Panc1 (cell line): ENCODE results near the gene SIGLEC8. TPM values are rescaled to one million over a fixed set of nuclear protein-coding genes. Genes with fewer than 3 reads are reported as not detected.

Experiments
- ATAC-seq: fragments of 200-7000 bp; cut with Tn5 transposase; 2 replicates; pipeline ENCODE4 v1.9.1; 2020; ENCODE audit warnings: mild to moderate bottlenecking, moderate library complexity
- BruUV-seq: library from RNA; stranded (reverse); fragments of 400-500 nt; replicated peaks from 2 replicates; lab custom pipeline; 2021; lab: Mats Ljungman, UMichigan
- CTCF ChIA-PET: fragments of 300-600 bp; sonication (Branson Sonifier 250); formaldehyde crosslinking; loops from one replicate; lab custom pipeline; 2022; ENCODE audit warnings: antibody characterized with exemption; lab: Charles Lee
- POLR2A ChIA-PET: fragments of 300-600 bp; sonication (Branson Sonifier 250); formaldehyde crosslinking; loops from one replicate; lab custom pipeline; 2022; ENCODE audit warnings: antibody characterized with exemption; lab: Charles Lee
- DNase-seq: peaks from one replicate; pipeline ENCODE4 v3.0.0-alpha.2; 2010; ENCODE audit warnings: low read depth, low spot score
- H3K27ac ChIP-seq: 2 replicates; pipeline ENCODE4 v1.5.1; 2011; ENCODE audit warnings: mild to moderate bottlenecking, low read length, inconsistent platforms
- H3K27me3 ChIP-seq: fragments of 200-500 bp; sonication (Bioruptor generic); 2 replicates; pipeline ENCODE4 v1.6.0; 2014; ENCODE audit warnings: low read length, inconsistent platforms; ENCODE audit not compliant: control insufficient read depth, insufficient read depth
- H3K36me3 ChIP-seq: fragments of 200-500 bp; sonication (Bioruptor generic); 2 replicates; pipeline ENCODE4 v1.5.1; 2014; ENCODE audit warnings: inconsistent platforms, mild to moderate bottlenecking, low read length, moderate library complexity; ENCODE audit not compliant: control insufficient read depth, insufficient read depth
- H3K4me1 ChIP-seq: 2 replicates; pipeline ENCODE4 v1.5.1; 2011; ENCODE audit warnings: inconsistent platforms, mild to moderate bottlenecking, low read length, moderate library complexity; ENCODE audit not compliant: control insufficient read depth, insufficient read depth
- H3K4me3 ChIP-seq, 2 experiments: 2 replicates each; pipeline ENCODE4 v1.5.1; 2011 to 2012; ENCODE audit warnings: low read depth in 2 of 2, low read length in 2 of 2, mild to moderate bottlenecking in 2 of 2, inconsistent platforms in 1 of 2, moderate library complexity in 1 of 2
- H3K9me3 ChIP-seq: fragments of 200-500 bp; sonication (Bioruptor generic); 2 replicates; pipeline ENCODE4 v1.5.1; 2014; ENCODE audit warnings: low read depth, mild to moderate bottlenecking, inconsistent platforms, low read length, moderate library complexity; ENCODE audit not compliant: control insufficient read depth, insufficient read depth
- POLR2AphosphoS5 ChIP-seq: IDR thresholded peaks from 2 replicates; pipeline ENCODE4 v1.6.1; 2012; ENCODE audit warnings: mild to moderate bottlenecking, low read depth, low read length, moderate library complexity
- SIN3A ChIP-seq: IDR thresholded peaks from 2 replicates; pipeline ENCODE4 v1.6.1; 2012; ENCODE audit warnings: low read depth, mild to moderate bottlenecking, low read length, moderate library complexity, borderline replicate concordance; ENCODE audit not compliant: insufficient read depth
- TCF7L2 ChIP-seq: IDR thresholded peaks from 2 replicates; pipeline ENCODE4 v1.6.1; 2011; ENCODE audit warnings: mild to moderate bottlenecking, low read depth, low read length, inconsistent platforms
- in situ Hi-C: cut with HindIII; loops from 2 replicates; pipeline ENCODE4 v1.10.0; 2016; ENCODE audit warnings: low sequenced_read_pairs, low pct_unique_long_range_greater_than_20kb
- intact Hi-C: fragments of 100-400 bp; cut with micrococcal nuclease; formaldehyde crosslinking; loops from one replicate; pipeline ENCODE4 v1.10.0; 2022; ENCODE audit not compliant: unreplicated experiment
- total RNA-seq: library from RNA; stranded (reverse); gene quantifications from one replicate; pipeline ENCODE4 v1.2.1, GENCODE V29; 2021; ENCODE audit not compliant: unreplicated experiment
- TF ChIP-seq, protein P1 (sequence below): fragments of 450-650 bp; IDR thresholded peaks from 2 replicates; pipeline ENCODE4 v1.5.1; 2017; ENCODE audit warnings: mild to moderate bottlenecking
- TF ChIP-seq, protein P2 (sequence below), 2 experiments: IDR thresholded peaks; 2 replicates each; pipeline ENCODE4 v1.6.1; 2011 to 2012; ENCODE audit warnings: low read depth in 2 of 2, control low read depth in 1 of 2, low read length in 1 of 2, mild to moderate bottlenecking in 1 of 2, moderate library complexity in 1 of 2; ENCODE audit not compliant: insufficient read depth in 1 of 2

Gene SIGLEC8
- total RNA-seq, 1 experiment from 2014 or later, result not detected

DNA sequence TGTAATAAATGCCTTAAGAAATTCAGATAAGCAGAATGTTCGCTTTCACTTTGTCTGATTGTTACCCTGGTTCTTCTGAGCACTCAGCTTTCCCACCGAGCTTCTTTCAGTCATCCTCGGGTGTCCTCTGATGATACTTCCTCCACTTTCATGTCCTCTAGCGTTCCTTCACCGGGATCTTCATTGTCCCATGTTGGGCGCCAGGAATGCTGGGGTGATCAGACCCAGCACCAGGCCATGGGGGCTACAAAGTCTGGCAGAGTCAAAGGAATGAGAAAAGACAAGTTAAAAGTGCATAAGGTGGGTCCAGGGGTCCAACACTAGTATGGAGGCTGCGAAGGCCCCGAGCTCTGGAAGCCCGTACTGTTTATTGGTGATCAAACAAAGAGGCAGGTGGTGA, 56.1 kb downstream of the SIGLEC8 start:
- in situ Hi-C loops, result no loop called here
- DNase-seq (no peak), ATAC-seq (no peak)
- no peaks in the 10 kb centered on the region; the same call in 1 of the 2 replicates for H3K36me3 ChIP-seq
- no peaks in the 10 kb centered on the region for H3K9me3 ChIP-seq
- TF ChIP-seq, protein P1, sequence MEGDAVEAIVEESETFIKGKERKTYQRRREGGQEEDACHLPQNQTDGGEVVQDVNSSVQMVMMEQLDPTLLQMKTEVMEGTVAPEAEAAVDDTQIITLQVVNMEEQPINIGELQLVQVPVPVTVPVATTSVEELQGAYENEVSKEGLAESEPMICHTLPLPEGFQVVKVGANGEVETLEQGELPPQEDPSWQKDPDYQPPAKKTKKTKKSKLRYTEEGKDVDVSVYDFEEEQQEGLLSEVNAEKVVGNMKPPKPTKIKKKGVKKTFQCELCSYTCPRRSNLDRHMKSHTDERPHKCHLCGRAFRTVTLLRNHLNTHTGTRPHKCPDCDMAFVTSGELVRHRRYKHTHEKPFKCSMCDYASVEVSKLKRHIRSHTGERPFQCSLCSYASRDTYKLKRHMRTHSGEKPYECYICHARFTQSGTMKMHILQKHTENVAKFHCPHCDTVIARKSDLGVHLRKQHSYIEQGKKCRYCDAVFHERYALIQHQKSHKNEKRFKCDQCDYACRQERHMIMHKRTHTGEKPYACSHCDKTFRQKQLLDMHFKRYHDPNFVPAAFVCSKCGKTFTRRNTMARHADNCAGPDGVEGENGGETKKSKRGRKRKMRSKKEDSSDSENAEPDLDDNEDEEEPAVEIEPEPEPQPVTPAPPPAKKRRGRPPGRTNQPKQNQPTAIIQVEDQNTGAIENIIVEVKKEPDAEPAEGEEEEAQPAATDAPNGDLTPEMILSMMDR, result no peak
- TF ChIP-seq, protein P2, sequence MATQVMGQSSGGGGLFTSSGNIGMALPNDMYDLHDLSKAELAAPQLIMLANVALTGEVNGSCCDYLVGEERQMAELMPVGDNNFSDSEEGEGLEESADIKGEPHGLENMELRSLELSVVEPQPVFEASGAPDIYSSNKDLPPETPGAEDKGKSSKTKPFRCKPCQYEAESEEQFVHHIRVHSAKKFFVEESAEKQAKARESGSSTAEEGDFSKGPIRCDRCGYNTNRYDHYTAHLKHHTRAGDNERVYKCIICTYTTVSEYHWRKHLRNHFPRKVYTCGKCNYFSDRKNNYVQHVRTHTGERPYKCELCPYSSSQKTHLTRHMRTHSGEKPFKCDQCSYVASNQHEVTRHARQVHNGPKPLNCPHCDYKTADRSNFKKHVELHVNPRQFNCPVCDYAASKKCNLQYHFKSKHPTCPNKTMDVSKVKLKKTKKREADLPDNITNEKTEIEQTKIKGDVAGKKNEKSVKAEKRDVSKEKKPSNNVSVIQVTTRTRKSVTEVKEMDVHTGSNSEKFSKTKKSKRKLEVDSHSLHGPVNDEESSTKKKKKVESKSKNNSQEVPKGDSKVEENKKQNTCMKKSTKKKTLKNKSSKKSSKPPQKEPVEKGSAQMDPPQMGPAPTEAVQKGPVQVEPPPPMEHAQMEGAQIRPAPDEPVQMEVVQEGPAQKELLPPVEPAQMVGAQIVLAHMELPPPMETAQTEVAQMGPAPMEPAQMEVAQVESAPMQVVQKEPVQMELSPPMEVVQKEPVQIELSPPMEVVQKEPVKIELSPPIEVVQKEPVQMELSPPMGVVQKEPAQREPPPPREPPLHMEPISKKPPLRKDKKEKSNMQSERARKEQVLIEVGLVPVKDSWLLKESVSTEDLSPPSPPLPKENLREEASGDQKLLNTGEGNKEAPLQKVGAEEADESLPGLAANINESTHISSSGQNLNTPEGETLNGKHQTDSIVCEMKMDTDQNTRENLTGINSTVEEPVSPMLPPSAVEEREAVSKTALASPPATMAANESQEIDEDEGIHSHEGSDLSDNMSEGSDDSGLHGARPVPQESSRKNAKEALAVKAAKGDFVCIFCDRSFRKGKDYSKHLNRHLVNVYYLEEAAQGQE (IDR thresholded peaks at IDR 0.05; ENCODE audit: insufficient read depth in 1 of 2, low read depth in 2 of 2, low read length in 1 of 2), result no peak
- TF ChIP-seq POLR2AphosphoS5, result no peak
- no peak for TF ChIP-seq TCF7L2
- no peak for TF ChIP-seq SIN3A
- no peaks in the 10 kb centered on the region for H3K4me1 ChIP-seq
- no peaks in the 10 kb centered on the region for H3K27me3 ChIP-seq
- intact Hi-C loops, result no loop called here
- no TSS peak for BruUV-seq
- no peak overlapping the region for H3K27ac ChIP-seq
- ChIA-PET POLR2A (no interaction called here), CTCF (no interaction called here)
- H3K4me3 ChIP-seq, result no peak overlapping the region

Other genes starting within 250 kb of the SIGLEC8 start
- gene CD33, start 233.4 kb downstream of the SIGLEC8 start, total RNA-seq, result 0.13 TPM
- gene SIGLECL1, start 207.4 kb downstream of the SIGLEC8 start, total RNA-seq, result not detected
- 0.13 TPM for gene IGLON5, start 146.8 kb downstream of the SIGLEC8 start, total RNA-seq
- gene VSIG10L, start 116.3 kb downstream of the SIGLEC8 start, total RNA-seq, result 3.3 TPM
- 66.2 TPM for gene ETFB, start 92.1 kb downstream of the SIGLEC8 start, total RNA-seq
- 0.95 TPM for gene CLDND2, start 89.5 kb downstream of the SIGLEC8 start, total RNA-seq
- gene NKG7, start 85.8 kb downstream of the SIGLEC8 start, total RNA-seq, result 0.23 TPM
- not detected for gene LIM2, start 70.5 kb downstream of the SIGLEC8 start, total RNA-seq
- not detected for gene C19orf84, start 67.9 kb downstream of the SIGLEC8 start, total RNA-seq
- not detected for gene SIGLEC10, start 40.8 kb downstream of the SIGLEC8 start, total RNA-seq
- not detected for gene CEACAM18, start 20.1 kb upstream of the SIGLEC8 start, total RNA-seq
- not detected for gene SIGLEC12, start 43.3 kb upstream of the SIGLEC8 start, total RNA-seq
- not detected for gene SIGLEC6, start 73.2 kb upstream of the SIGLEC8 start, total RNA-seq
- gene ZNF175, start 112.8 kb upstream of the SIGLEC8 start, total RNA-seq, result 7.3 TPM
- gene SIGLEC5, start 171.9 kb upstream of the SIGLEC8 start, total RNA-seq, result not detected
- gene SIGLEC14, start 188.4 kb upstream of the SIGLEC8 start, total RNA-seq, result not detected
- 14.3 TPM for gene SPACA6, start 234.9 kb upstream of the SIGLEC8 start, total RNA-seq